ENCODE data around the gene RIOX2.

DNA sequence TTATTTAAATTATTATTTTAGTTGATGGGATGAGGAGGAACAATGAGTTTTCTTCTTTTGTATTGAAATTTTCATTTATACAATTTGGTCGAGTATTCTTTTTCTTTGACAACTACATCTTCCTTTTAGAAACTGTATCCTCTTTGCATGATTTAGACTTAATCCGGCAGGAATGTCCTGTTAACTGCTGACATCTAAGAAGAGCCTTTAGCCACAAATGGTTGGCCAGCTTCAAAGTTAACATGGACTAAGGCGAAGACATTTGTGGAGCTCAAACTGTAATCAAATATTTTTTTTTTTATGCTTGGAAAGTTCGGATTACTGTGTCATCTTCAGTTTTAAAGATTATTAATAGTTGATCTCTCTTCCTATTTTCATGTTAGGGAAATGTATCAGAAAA, 43.2 kb downstream of the RIOX2 start:
- TF ChIP-seq, protein P1, sequence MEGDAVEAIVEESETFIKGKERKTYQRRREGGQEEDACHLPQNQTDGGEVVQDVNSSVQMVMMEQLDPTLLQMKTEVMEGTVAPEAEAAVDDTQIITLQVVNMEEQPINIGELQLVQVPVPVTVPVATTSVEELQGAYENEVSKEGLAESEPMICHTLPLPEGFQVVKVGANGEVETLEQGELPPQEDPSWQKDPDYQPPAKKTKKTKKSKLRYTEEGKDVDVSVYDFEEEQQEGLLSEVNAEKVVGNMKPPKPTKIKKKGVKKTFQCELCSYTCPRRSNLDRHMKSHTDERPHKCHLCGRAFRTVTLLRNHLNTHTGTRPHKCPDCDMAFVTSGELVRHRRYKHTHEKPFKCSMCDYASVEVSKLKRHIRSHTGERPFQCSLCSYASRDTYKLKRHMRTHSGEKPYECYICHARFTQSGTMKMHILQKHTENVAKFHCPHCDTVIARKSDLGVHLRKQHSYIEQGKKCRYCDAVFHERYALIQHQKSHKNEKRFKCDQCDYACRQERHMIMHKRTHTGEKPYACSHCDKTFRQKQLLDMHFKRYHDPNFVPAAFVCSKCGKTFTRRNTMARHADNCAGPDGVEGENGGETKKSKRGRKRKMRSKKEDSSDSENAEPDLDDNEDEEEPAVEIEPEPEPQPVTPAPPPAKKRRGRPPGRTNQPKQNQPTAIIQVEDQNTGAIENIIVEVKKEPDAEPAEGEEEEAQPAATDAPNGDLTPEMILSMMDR (IDR thresholded peaks at IDR 0.05; ENCODE audit: insufficient read depth, low read length): no peak
- TF ChIP-seq POLR2AphosphoS5 (IDR thresholded peaks at IDR 0.05; ENCODE audit: low read depth) (no peak), GABPA (IDR thresholded peaks at IDR 0.05; ENCODE audit: low read depth) (no peak)
- TF ChIP-seq, protein P2, sequence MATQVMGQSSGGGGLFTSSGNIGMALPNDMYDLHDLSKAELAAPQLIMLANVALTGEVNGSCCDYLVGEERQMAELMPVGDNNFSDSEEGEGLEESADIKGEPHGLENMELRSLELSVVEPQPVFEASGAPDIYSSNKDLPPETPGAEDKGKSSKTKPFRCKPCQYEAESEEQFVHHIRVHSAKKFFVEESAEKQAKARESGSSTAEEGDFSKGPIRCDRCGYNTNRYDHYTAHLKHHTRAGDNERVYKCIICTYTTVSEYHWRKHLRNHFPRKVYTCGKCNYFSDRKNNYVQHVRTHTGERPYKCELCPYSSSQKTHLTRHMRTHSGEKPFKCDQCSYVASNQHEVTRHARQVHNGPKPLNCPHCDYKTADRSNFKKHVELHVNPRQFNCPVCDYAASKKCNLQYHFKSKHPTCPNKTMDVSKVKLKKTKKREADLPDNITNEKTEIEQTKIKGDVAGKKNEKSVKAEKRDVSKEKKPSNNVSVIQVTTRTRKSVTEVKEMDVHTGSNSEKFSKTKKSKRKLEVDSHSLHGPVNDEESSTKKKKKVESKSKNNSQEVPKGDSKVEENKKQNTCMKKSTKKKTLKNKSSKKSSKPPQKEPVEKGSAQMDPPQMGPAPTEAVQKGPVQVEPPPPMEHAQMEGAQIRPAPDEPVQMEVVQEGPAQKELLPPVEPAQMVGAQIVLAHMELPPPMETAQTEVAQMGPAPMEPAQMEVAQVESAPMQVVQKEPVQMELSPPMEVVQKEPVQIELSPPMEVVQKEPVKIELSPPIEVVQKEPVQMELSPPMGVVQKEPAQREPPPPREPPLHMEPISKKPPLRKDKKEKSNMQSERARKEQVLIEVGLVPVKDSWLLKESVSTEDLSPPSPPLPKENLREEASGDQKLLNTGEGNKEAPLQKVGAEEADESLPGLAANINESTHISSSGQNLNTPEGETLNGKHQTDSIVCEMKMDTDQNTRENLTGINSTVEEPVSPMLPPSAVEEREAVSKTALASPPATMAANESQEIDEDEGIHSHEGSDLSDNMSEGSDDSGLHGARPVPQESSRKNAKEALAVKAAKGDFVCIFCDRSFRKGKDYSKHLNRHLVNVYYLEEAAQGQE (IDR thresholded peaks at IDR 0.05; ENCODE audit: insufficient replicate concordance, low read depth): no peak
